ENCODE data around the gene CBX3.
"Not testable (repeated sequence)": the region's sequence is repeated elsewhere in the genome, so short reads cannot be mapped to it uniquely, and the experiment has no call there.

CBX3 gene

DNA sequence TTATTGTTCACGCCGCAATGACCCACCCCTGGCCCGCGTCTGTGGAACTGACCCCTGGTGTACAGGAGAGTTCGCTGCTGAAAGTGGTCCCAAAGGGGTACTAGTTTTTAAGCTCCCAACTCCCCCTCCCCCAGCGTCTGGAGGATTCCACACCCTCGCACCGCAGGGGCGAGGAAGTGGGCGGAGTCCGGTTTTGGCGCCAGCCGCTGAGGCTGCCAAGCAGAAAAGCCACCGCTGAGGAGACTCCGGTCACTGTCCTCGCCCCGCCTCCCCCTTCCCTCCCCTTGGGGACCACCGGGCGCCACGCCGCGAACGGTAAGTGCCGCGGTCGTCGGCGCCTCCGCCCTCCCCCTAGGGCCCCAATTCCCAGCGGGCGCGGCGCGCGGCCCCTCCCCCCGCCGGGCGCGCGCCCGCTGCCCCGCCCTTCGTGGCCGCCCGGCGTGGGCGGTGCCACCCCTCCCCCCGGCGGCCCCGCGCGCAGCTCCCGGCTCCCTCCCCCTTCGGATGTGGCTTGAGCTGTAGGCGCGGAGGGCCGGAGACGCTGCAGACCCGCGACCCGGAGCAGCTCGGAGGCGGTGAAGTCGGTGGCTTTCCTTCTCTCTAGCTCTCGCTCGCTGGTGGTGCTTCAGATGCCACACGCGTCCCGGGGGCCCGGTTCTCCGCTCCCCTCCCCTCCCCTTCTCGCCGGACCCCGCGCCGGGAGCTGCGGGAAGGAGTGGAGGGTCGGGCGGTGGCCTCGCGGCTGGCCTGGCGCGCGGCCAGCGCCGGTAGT lies at the start of gene CBX3:
CBX3 (plus strand) TSS at position 499 of the 772 bp plus-strand sequence. CDS start 1,254 bp downstream, outside the sequence.
- Mint-ChIP-seq H3K27ac (peak within 1 kb of the TSS; percentile 100), H3K27me3 (no peaks in the 10 kb centered on the region), H3K4me1 (ENCODE audit: low read depth) (peaks cover 44% of the 10 kb centered on the region), H3K36me3 (peaks cover 41% of the 10 kb centered on the region), H3K4me3 (peak within 1 kb of the TSS; percentile 99), H3K9me3 (ENCODE audit: low read depth) (no peaks in the 10 kb centered on the region)

DNA sequence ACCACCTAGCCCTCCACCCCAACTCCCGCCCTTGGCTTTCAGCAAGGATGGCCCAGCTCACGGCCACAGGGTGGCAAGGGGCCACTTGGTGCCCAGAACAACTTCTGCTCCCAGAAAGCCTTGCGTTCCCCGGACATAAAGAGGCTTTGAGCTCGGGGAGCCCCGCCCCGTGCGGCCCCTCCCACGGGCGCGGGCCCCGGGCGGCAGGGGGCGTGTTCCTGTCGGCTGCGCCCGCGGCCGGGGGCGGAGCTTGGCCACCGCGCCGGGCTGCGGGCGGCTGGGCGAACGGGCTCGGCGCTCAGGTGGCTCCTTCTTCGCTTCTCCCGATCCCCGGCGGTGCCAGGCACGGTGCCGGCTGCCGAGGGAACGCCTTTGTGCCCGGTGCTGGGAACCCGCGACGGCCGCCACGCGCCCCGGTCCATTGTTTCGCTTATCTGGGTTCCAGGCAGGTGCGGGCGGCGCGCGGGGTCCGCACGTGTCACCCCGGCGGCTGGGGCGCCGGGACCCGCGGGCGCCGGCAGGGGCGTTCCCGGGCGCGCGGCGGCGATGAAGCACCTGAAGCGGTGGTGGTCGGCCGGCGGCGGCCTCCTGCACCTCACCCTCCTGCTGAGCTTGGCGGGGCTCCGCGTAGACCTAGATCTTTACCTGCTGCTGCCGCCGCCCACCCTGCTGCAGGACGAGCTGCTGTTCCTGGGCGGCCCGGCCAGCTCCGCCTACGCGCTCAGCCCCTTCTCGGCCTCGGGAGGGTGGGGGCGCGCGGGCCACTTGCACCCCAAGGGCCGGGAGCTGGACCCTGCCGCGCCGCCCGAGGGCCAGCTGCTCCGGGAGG lies 49.4 kb upstream of the CBX3 start, which contains the start of gene NFE2L3:
NFE2L3 (plus strand) TSS at position 246 of the 829 bp plus-strand sequence; CDS start at position 547, 301 bp downstream.
- Mint-ChIP-seq H3K4me1 (ENCODE audit: low read depth) (peaks cover 53% of the 10 kb centered on the region), H3K9me3 (ENCODE audit: low read depth) (no peaks in the 10 kb centered on the region), H3K36me3 (no peaks in the 10 kb centered on the region), H3K27me3 (no peaks in the 10 kb centered on the region), H3K27ac (peak within 1 kb of the TSS; percentile 99), H3K4me3 (peak within 1 kb of the TSS; percentile 94)

- H3K9me3 Mint-ChIP-seq (ENCODE audit: low read depth); H3K36me3 Mint-ChIP-seq; H3K27me3 Mint-ChIP-seq: not testable (repeated sequence)
- peak overlapping the region; percentile 99 for H3K27ac Mint-ChIP-seq
- peaks cover 59% of the 10 kb centered on the region for H3K4me1 Mint-ChIP-seq (ENCODE audit: low read depth)
- H3K4me3 Mint-ChIP-seq, result peak overlapping the region; percentile 94
Measured at GRCh38 chr7:26152782-26153240, 48.7 kb upstream of the CBX3 start.

GRCh38 chr7:26153241-26153822 lies 48.2 kb upstream of the CBX3 start:
- Mint-ChIP-seq H3K27ac (peak overlapping the region; percentile 99), H3K9me3 (ENCODE audit: low read depth) (no peaks in the 10 kb centered on the region), H3K4me3 (peak overlapping the region; percentile 94), H3K36me3 (no peaks in the 10 kb centered on the region), H3K4me1 (ENCODE audit: low read depth) (peaks cover 63% of the 10 kb centered on the region), H3K27me3 (no peaks in the 10 kb centered on the region)

- H3K9me3 Mint-ChIP-seq (ENCODE audit: low read depth), result no peaks in the 10 kb centered on the region
- H3K27me3 Mint-ChIP-seq, result no peaks in the 10 kb centered on the region
- peaks cover 70% of the 10 kb centered on the region for H3K4me1 Mint-ChIP-seq (ENCODE audit: low read depth)
- H3K4me3 Mint-ChIP-seq, result peak overlapping the region; percentile 94
- H3K36me3 Mint-ChIP-seq, result no peaks in the 10 kb centered on the region
- H3K27ac Mint-ChIP-seq, result peak overlapping the region; percentile 99
Measured at GRCh38 chr7:26153823-26154783, 47.4 kb upstream of the CBX3 start.

DNA sequence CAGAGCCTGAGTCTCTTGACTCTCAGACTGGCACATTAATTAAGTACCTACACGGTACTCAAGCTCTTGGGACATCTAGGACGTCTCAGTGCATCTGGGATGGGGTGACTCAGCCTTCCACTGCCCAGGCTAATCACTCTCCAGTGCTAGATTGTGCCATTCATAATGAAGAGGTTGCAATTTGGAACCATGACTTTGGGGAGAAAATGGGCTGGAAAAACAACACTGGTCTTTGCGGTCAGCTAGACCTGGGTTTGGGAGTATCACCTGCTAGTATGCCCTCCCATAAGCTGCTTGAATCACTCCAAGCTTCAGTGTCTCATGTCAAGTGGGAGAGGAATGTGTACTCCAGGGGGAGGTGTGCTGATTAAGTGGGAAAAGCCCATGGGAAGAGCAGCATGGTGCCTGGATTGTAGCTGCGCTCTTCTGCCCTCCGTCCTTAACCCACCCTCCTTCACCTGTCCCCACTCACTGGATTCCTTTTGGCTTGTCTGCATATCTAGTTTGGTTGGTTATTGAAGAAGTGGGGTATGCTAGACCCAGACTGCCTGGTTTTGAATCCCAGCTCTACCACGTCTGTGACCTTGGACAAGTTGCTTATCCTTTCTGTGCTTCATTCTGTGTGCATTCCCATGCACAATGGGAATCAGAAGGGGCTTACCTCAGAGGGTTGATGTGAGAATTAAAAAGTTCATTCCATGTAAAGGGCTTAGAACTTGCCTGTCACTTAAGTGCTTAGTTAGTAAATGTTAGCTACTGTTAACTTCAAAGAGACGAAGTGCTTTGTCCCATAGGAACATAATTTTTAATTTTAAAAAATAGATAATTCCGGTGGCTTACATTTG lies 45.8 kb upstream of the CBX3 start:
- Mint-ChIP-seq H3K27ac (peak overlapping the region; percentile 99), H3K4me1 (ENCODE audit: low read depth) (peaks cover 78% of the 10 kb centered on the region), H3K36me3 (no peaks in the 10 kb centered on the region)

DNA sequence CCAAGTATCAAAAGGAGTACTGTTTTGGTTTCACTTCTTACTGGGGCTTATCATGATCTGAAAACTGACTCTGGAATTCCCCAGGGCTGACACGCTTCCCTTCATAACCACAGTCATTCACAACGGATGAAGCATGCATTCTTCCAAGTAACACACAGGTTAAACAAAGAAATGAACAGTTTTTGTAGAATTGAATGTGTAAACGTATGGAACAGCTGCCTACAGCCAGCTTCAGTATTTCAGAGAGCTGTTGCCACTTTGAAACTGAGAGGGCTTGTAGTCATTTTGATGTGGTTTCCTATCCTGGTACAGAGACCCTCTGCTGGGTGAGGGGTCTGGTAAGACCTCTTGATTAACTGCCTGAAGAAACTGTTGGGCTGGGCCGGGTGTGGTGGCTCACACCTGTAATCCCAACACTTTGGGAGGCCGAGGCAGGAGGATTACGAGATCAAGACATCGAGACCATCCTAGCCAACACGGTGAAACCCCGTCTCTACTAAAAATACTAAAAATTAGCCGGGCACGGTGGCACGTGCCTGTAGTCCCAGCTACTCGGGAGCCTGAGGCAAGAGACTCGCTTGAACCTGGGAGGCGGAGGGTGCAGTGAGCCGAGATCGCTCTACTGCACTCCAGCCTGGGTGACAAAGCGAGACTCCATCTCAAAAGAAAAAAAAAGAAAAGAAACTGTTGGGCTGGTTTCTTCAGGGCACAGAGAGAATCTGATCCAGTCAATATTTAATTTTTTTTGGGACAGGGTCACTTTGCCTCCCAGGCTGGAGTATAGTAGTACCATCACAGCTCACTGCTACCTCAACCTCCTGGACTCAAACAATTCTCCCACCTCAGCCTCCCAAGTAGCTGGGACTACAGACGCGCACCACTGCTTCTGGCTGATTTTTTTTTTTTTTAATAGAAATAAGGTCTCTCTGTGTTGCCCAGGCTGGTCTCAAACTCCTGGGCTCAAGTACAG lies 44.8 kb upstream of the CBX3 start:
- H3K9me3 Mint-ChIP-seq (ENCODE audit: low read depth), result no peaks in the 10 kb centered on the region
- H3K27ac Mint-ChIP-seq, result peak overlapping the region; percentile 99
- H3K4me1 Mint-ChIP-seq (ENCODE audit: low read depth), result peaks cover 71% of the 10 kb centered on the region
- no peaks in the 10 kb centered on the region for H3K27me3 Mint-ChIP-seq
- peak overlapping the region; percentile 94 for H3K4me3 Mint-ChIP-seq
- peaks cover 2% of the 10 kb centered on the region for H3K36me3 Mint-ChIP-seq

More for the DNA sequence above, 45.8 kb upstream of the CBX3 start:
- no peaks in the 10 kb centered on the region for H3K9me3 Mint-ChIP-seq (ENCODE audit: low read depth)
- H3K4me3 Mint-ChIP-seq, result peak overlapping the region; percentile 94
- no peaks in the 10 kb centered on the region for H3K27me3 Mint-ChIP-seq

DNA sequence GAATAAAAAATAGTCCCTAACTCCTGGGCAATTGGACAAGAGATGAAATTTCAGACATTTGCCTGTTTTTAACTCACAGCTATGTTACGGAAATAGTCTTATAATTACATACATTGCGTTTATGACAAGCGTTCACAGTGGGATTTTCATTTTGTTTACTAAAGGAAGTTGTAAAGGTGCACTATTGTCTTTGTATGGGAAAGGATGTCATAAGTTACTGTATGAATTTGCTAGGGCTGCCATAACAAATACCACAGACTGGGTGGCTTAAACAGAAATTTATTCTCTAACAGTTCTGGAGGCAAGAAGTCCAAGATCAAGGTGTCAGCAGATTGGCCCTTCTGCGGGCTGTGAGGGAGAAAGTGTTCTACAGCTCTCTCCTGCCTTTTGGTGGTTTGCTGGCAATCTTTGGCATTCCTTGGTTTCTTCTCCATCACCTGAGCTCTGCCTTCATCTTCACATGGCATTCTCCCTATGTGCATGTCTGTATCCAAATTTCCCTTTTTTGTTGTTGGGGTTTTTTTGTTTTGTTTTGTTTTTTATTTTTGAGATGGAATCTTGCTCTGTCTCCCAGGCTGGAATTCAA lies 43.9 kb upstream of the CBX3 start:
- peaks cover 2% of the 10 kb centered on the region for H3K36me3 Mint-ChIP-seq
- peak overlapping the region; percentile 99 for H3K27ac Mint-ChIP-seq
- H3K27me3 Mint-ChIP-seq, result no peaks in the 10 kb centered on the region
- H3K4me3 Mint-ChIP-seq, result peak overlapping the region; percentile 94
- H3K9me3 Mint-ChIP-seq (ENCODE audit: low read depth), result no peaks in the 10 kb centered on the region
- H3K4me1 Mint-ChIP-seq (ENCODE audit: low read depth), result peaks cover 74% of the 10 kb centered on the region

DNA sequence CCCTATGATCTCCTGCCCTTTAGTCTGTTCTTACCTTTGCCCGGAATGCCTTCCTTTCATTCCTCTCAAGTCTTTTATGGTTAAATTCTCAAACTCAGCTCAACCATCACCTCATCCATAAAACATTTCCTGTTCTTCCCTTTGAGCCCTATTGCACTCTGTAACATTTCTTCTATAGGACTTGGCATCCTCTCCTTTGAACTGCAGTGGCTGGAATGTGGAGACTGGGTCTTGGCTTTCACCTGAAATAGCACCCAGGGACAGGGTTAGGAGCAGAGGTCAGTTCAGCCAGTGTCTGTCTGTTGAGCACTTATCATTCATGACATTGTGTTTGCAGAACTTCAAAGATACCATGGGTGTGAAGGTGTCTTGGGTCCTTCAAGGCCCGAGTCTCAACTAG lies 42.3 kb upstream of the CBX3 start:
- H3K36me3 Mint-ChIP-seq, result peaks cover 7% of the 10 kb centered on the region
- H3K27ac Mint-ChIP-seq, result peak overlapping the region; percentile 99
- no peaks in the 10 kb centered on the region for H3K9me3 Mint-ChIP-seq (ENCODE audit: low read depth)
- H3K4me3 Mint-ChIP-seq, result peak overlapping the region; percentile 2
- H3K27me3 Mint-ChIP-seq, result no peaks in the 10 kb centered on the region
- H3K4me1 Mint-ChIP-seq (ENCODE audit: low read depth), result peaks cover 69% of the 10 kb centered on the region

DNA sequence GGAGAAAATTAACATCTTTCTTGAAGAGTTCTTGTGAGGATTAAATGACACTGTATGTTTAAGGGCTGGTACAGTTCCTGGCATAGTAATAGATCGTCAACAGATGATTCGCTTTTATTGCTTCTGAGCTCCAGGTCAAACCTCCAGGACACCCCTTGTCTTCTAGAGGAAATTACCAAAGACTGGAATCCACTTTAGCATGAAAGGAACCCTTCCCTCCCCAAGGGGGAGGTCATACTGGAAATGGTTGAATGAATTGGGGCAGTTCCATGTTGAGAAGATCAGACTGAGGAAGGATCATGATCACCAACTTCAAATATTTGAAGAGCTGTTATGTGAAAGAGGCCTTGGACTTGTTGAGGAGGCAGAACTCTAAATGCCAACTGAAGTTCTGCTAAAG lies 40.6 kb upstream of the CBX3 start:
- H3K36me3 Mint-ChIP-seq, result peaks cover 7% of the 10 kb centered on the region
- no peaks in the 10 kb centered on the region for H3K9me3 Mint-ChIP-seq (ENCODE audit: low read depth)
- H3K27ac Mint-ChIP-seq, result peak overlapping the region; percentile 41
- H3K4me3 Mint-ChIP-seq, result no peak overlapping the region
- no peaks in the 10 kb centered on the region for H3K27me3 Mint-ChIP-seq
- peaks cover 57% of the 10 kb centered on the region for H3K4me1 Mint-ChIP-seq (ENCODE audit: low read depth)

- peaks cover 53% of the 10 kb centered on the region for H3K4me1 Mint-ChIP-seq (ENCODE audit: low read depth)
- H3K36me3 Mint-ChIP-seq, result peaks cover 7% of the 10 kb centered on the region
- H3K27me3 Mint-ChIP-seq, result no peaks in the 10 kb centered on the region
- no peaks in the 10 kb centered on the region for H3K9me3 Mint-ChIP-seq (ENCODE audit: low read depth)
- no peak overlapping the region for H3K4me3 Mint-ChIP-seq
- no peak overlapping the region for H3K27ac Mint-ChIP-seq
Measured at GRCh38 chr7:26162431-26162830, 39.1 kb upstream of the CBX3 start.

DNA sequence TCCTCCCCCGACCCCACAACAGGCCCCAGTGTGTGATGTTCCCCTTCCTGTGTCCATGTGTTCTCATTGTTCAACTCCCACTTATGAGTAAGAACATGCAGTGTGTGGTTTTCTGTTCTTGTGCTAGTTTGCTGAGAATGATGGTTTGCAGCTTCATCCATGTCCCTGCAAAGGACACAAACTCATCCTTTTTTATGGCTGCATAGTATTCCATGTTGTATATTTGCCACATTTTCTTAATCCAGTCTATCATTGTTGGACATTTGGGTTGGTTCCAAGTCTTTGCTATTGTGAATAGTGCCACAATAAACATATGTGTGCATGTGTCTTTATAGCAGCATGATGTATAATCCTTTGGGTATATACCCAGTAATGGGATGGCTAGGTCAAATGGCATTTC lies 37.7 kb upstream of the CBX3 start:
- H3K4me1 Mint-ChIP-seq (ENCODE audit: low read depth), result peaks cover 44% of the 10 kb centered on the region
- H3K36me3 Mint-ChIP-seq; H3K9me3 Mint-ChIP-seq (ENCODE audit: low read depth); H3K4me3 Mint-ChIP-seq; H3K27me3 Mint-ChIP-seq; H3K27ac Mint-ChIP-seq: not testable (repeated sequence)

Data from activated naive CD8-positive, alpha-beta T cell (primary cell).